ENCODE measurements around the gene MEGF6. TPM values are rescaled to one million over a fixed set of nuclear protein-coding genes. Genes with fewer than 3 reads are reported as not detected.

The MEGF6 gene
- total RNA-seq, 4 donors from 2014 or later: 0.88 to 69.0 (median 36.9) TPM

DNA sequence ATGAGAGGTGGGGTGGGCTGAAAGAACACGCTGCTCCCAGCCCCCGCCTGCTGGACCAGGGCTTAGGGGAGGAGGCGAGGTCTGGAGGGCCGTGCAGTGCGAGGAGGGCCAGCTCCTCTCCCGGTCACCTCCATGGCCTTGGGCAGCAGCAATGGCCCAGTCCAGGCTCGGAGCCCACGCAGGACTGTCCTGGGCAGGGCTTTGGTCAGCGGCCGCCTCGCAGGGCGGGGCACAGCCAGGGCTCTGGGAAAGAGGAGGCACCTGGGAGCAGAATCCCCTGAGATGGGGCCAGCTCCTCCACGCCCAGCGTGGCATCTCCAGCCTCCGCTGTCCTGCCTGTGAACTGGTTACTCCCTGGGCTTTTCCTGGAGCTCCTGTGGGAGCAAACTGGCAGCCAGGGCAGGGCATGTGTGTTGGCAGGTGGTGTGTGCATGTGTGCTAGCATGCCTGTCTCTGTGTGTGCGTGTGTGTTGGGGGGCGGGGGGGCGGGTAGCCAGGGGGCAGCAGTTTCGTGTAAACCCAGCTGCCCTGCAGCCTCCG, 129.4 kb downstream of the MEGF6 start:
- no peak overlapping the region for H3K27ac ChIP-seq
- H3K4me1 ChIP-seq: no peaks in the 10 kb centered on the region
- DNase-seq: no peak
- no peaks in the 10 kb centered on the region for H3K27me3 ChIP-seq
- H3K9me3 ChIP-seq: no peaks in the 10 kb centered on the region
- no peak for TF ChIP-seq POLR2A (IDR thresholded peaks at IDR 0.05)
- TF ChIP-seq, protein P1, sequence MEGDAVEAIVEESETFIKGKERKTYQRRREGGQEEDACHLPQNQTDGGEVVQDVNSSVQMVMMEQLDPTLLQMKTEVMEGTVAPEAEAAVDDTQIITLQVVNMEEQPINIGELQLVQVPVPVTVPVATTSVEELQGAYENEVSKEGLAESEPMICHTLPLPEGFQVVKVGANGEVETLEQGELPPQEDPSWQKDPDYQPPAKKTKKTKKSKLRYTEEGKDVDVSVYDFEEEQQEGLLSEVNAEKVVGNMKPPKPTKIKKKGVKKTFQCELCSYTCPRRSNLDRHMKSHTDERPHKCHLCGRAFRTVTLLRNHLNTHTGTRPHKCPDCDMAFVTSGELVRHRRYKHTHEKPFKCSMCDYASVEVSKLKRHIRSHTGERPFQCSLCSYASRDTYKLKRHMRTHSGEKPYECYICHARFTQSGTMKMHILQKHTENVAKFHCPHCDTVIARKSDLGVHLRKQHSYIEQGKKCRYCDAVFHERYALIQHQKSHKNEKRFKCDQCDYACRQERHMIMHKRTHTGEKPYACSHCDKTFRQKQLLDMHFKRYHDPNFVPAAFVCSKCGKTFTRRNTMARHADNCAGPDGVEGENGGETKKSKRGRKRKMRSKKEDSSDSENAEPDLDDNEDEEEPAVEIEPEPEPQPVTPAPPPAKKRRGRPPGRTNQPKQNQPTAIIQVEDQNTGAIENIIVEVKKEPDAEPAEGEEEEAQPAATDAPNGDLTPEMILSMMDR (IDR thresholded peaks at IDR 0.05): no peak
- no peak overlapping the region for H3K4me3 ChIP-seq
- no peaks in the 10 kb centered on the region for H3K36me3 ChIP-seq
- intact Hi-C loops (cut with DNase I; ENCODE audit: low total_unique reads): no loop called here

DNA sequence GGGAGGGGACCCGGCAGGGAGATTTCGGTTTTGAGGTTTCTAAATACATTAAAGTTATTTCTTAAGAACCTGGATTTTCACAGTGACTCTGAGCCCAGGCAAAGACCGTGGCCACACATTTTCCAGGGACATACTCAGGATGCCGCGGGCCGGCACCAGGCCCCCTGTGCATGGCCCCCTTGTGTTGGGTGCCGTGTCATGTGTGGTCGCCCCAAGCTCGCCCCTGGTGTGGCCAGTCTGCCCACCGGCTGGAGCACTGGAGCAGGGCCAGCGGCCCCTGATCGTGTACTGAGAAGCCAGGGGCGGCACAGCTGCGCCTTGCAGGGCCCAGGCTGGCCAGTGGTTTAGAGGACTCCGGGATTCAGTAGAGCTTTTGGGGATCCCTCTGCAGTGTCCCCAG, 130.3 kb downstream of the MEGF6 start:
- H3K27me3 ChIP-seq: no peaks in the 10 kb centered on the region
- H3K9me3 ChIP-seq: no peaks in the 10 kb centered on the region
- H3K4me1 ChIP-seq: no peaks in the 10 kb centered on the region
- DNase-seq: no peak
- intact Hi-C loops (cut with DNase I; ENCODE audit: low total_unique reads): no loop called here
- no peaks in the 10 kb centered on the region for H3K36me3 ChIP-seq
- no peak overlapping the region for H3K27ac ChIP-seq
- H3K4me3 ChIP-seq: no peak overlapping the region
- no peak for TF ChIP-seq POLR2A (IDR thresholded peaks at IDR 0.05)

DNA sequence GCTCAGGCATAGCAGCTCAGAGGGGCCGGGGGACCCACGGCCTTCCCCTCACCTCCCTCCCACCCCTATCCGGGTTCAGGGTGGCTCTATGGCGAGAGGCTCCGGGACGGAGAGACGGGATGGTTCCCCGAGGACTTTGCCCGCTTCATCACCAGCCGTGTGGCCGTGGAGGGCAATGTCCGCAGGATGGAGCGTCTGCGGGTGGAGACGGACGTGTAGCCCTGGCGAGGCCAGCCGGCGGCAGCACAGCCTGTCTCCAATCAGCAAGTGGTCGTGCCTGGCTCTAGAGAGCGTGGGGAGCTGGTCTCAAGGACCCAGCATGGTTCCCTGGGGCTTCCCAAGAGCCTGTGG, 131.0 kb downstream of the MEGF6 start:
- Histone ChIP-seq H3K4me3 (no peak overlapping the region), H3K27ac (no peak overlapping the region), H3K4me1 (no peaks in the 10 kb centered on the region), H3K36me3 (no peaks in the 10 kb centered on the region), H3K27me3 (no peaks in the 10 kb centered on the region), H3K9me3 (no peaks in the 10 kb centered on the region)
- TF ChIP-seq, protein P1 (IDR thresholded peaks at IDR 0.05): no peak
- TF ChIP-seq POLR2A (IDR thresholded peaks at IDR 0.05): no peak
- intact Hi-C loops (cut with DNase I; ENCODE audit: low total_unique reads): no loop called here
- DNase-seq: no peak

DNA sequence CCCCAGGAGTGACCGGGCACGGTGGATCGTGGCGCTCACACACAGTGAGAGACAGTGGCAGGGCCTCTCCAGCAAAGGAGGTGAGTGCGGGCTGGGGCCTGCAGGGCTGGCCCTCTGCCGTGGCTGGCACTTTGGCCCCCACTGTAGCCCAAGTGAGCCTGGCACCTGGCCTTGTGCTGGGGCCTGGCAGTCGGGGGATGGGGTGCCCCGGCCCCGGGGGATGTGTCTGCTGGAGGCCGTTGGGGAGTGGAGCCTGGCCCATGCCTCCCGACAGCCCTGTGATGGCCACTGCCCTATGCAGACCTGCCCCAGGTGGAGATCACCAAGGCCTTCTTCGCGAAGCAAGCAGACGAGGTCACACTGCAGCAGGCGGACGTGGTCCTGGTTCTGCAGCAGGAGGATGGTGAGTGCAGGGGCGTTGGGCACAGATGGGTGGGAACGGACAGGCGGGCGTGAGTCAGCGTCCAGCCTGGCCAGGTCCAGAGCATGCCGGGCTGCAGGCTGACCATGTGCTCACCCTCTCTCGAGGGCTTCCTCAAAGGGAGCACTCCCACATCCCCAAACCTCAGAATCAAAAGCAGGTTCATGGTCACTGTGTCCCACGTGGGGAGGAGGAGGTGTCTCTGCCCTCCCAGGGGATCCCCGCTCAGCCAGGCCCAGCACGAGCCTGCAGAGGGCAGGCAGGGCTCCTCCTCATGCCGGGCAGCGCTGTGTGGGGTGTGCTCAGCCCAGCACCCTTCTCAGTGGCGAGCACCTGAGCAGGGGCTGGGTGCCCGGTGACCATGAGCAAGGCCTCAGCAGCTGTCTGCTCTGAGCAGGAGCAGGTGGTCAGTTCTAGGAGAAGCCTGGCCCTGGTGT, 131.6 kb downstream of the MEGF6 start:
- intact Hi-C loops (cut with DNase I; ENCODE audit: low total_unique reads): no loop called here
- no peak overlapping the region for H3K4me3 ChIP-seq
- no peaks in the 10 kb centered on the region for H3K9me3 ChIP-seq
- TF ChIP-seq POLR2A (IDR thresholded peaks at IDR 0.05): no peak
- TF ChIP-seq, protein P1 (IDR thresholded peaks at IDR 0.05): no peak
- H3K4me1 ChIP-seq: no peaks in the 10 kb centered on the region
- no peaks in the 10 kb centered on the region for H3K27me3 ChIP-seq
- no peak overlapping the region for H3K27ac ChIP-seq
- H3K36me3 ChIP-seq: no peaks in the 10 kb centered on the region
- DNase-seq: no peak

- H3K36me3 ChIP-seq: no peaks in the 10 kb centered on the region
- H3K9me3 ChIP-seq: no peaks in the 10 kb centered on the region
- H3K4me3 ChIP-seq: no peak overlapping the region
- no peak for DNase-seq
- intact Hi-C loops (cut with DNase I; ENCODE audit: low total_unique reads): no loop called here
- H3K4me1 ChIP-seq: no peaks in the 10 kb centered on the region
- H3K27ac ChIP-seq: no peak overlapping the region
- TF ChIP-seq POLR2A (IDR thresholded peaks at IDR 0.05): no peak
- TF ChIP-seq, protein P1 (IDR thresholded peaks at IDR 0.05): no peak
- H3K27me3 ChIP-seq: no peaks in the 10 kb centered on the region
Measured at GRCh38 chr1:3478187-3478586, 133.1 kb downstream of the MEGF6 start.

Data from uterus (tissue), 4 donors.